Type B pancreatic cell (in vitro differentiated cells): ENCODE data around the gene VPS52. TPM values are rescaled to one million over a fixed set of nuclear protein-coding genes. Genes with fewer than 3 reads are reported as not detected.
"Not testable (repeated sequence)": the region's sequence is repeated elsewhere in the genome, so short reads cannot be mapped to it uniquely, and the experiment has no call there.

Experiments
- DNase-seq: peaks from one replicate; pipeline ENCODE4 v3.0.0; 2021; ENCODE audit warnings: mixed read lengths; ENCODE audit not compliant: unreplicated experiment; ENCODE audit errors: extremely low spot score
- H3K27ac Mint-ChIP-seq: 2 replicates; pipeline ENCODE4 v1.8.0; 2021; ENCODE audit warnings: mild to moderate bottlenecking, mixed read lengths
- H3K27me3 Mint-ChIP-seq: 2 replicates; pipeline ENCODE4 v1.8.0; 2021; ENCODE audit warnings: mixed read lengths
- H3K36me3 Mint-ChIP-seq: 2 replicates; pipeline ENCODE4 v1.8.0; 2021; ENCODE audit warnings: mixed read lengths
- H3K4me1 Mint-ChIP-seq: one replicate; pipeline ENCODE4 v1.8.0; 2021; ENCODE audit warnings: mixed read lengths; ENCODE audit not compliant: unreplicated experiment
- H3K4me3 Mint-ChIP-seq: 2 replicates; pipeline ENCODE4 v1.8.0; 2021; ENCODE audit warnings: mild to moderate bottlenecking, mixed read lengths
- H3K9me3 Mint-ChIP-seq: 2 replicates; pipeline ENCODE4 v1.8.0; 2021; ENCODE audit warnings: mixed read lengths
- CTCF ChIP-seq: fragments of 200-600 bp; sonication (generic); conservative IDR thresholded peaks from 2 replicates; pipeline ENCODE4 v1.5.0; 2021; ENCODE audit warnings: antibody characterized with exemption, mild to moderate bottlenecking
- total RNA-seq: library from RNA; stranded (reverse); gene quantifications from 2 replicates; pipeline ENCODE4 v1.2.1, GENCODE V29; 2021; ENCODE audit warnings: low replicate concordance

The VPS52 gene
- total RNA-seq, 1 donor from 2014 or later = 62.4 TPM

- Mint-ChIP-seq H3K4me3 (peak overlapping the region; percentile 99), H3K27ac (no peak overlapping the region), H3K27me3 (no peaks in the 10 kb centered on the region), H3K36me3 (peaks cover 13% of the 10 kb centered on the region), H3K9me3 (no peaks in the 10 kb centered on the region), H3K4me1 (peaks cover 22% of the 10 kb centered on the region)
- no peak for TF ChIP-seq CTCF
- no peak for DNase-seq
Measured at GRCh38 chr6:33286946-33287914, 15.6 kb upstream of the VPS52 start.

GRCh38 chr6:33285214-33285613 lies 13.5 kb upstream of the VPS52 start:
- H3K27ac Mint-ChIP-seq, H3K4me3 Mint-ChIP-seq, DNase-seq, H3K27me3 Mint-ChIP-seq, H3K9me3 Mint-ChIP-seq: not testable (repeated sequence)
- peaks cover 18% of the 10 kb centered on the region for H3K4me1 Mint-ChIP-seq
- peaks cover 13% of the 10 kb centered on the region for H3K36me3 Mint-ChIP-seq

- Mint-ChIP-seq H3K4me3 (no peak overlapping the region), H3K27ac (peak overlapping the region; percentile 63), H3K4me1 (peaks cover 7% of the 10 kb centered on the region), H3K27me3 (no peaks in the 10 kb centered on the region), H3K9me3 (no peaks in the 10 kb centered on the region), H3K36me3 (peaks cover 7% of the 10 kb centered on the region)
- no peak for TF ChIP-seq CTCF
- DNase-seq = no peak
Measured at GRCh38 chr6:33280539-33280938, 8.9 kb upstream of the VPS52 start.

GRCh38 chr6:33279971-33280511 lies 8.4 kb upstream of the VPS52 start:
- peak overlapping the region; percentile 63 for H3K27ac Mint-ChIP-seq
- H3K36me3 Mint-ChIP-seq = peaks cover 8% of the 10 kb centered on the region
- peak overlapping the region; percentile 55 for H3K4me3 Mint-ChIP-seq

GRCh38 chr6:33279257-33279695 lies 7.6 kb upstream of the VPS52 start:
- no peaks in the 10 kb centered on the region for H3K9me3 Mint-ChIP-seq
- peak overlapping the region; percentile 63 for H3K27ac Mint-ChIP-seq
- TF ChIP-seq CTCF = no peak
- no peaks in the 10 kb centered on the region for H3K27me3 Mint-ChIP-seq
- H3K4me3 Mint-ChIP-seq = no peak overlapping the region
- H3K36me3 Mint-ChIP-seq = peaks cover 15% of the 10 kb centered on the region
- no peak for DNase-seq
- H3K4me1 Mint-ChIP-seq = peaks cover 14% of the 10 kb centered on the region

More at GRCh38 chr6:33279971-33280511, 8.4 kb upstream of the VPS52 start:
- Mint-ChIP-seq H3K9me3 (no peaks in the 10 kb centered on the region), H3K4me1 (peaks cover 7% of the 10 kb centered on the region), H3K27me3 (no peaks in the 10 kb centered on the region)
- DNase-seq = no peak
- TF ChIP-seq CTCF = peak; percentile 56

- Mint-ChIP-seq H3K4me3 (peak overlapping the region; percentile 55), H3K27me3 (no peaks in the 10 kb centered on the region), H3K27ac (peak overlapping the region; percentile 63), H3K9me3 (no peaks in the 10 kb centered on the region), H3K36me3 (peaks cover 18% of the 10 kb centered on the region), H3K4me1 (peaks cover 16% of the 10 kb centered on the region)
- no peak for DNase-seq
- no peak for TF ChIP-seq CTCF
Measured at GRCh38 chr6:33278810-33279209, 7.1 kb upstream of the VPS52 start.
